GM19328 (cell line): ENCODE results near the gene ABI3BP.

Experiments
- ATAC-seq: cut with Tn5 transposase; IDR thresholded peaks from one replicate; pipeline ENCODE4 v1.9.1; 2021; ENCODE audit warnings: mild to moderate bottlenecking, moderate library complexity; ENCODE audit not compliant: unreplicated experiment

ABI3BP gene

GRCh38 chr3:100893590-100893989 lies 99.6 kb downstream of the ABI3BP start:
- no peak for ATAC-seq

DNA sequence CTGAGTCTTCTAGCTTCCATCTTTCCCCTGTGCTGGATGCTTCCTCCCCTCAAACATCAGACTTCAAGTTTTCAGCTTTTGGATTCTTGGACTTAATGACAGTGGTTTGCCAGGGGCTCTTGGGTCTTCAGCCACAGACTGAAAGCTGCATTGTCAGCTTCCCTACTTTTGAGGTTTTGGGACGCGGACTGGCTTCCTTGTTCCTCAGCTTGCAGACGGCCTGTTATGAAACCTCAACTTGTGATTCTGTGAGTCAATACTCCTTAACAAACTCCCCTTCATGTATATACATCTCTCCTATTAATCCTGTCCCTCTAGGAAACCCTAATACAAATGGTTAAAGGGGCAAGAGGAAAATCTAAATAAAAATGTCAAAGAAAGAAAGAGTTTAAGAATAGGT lies 100.1 kb downstream of the ABI3BP start:
- ATAC-seq: no peak

- ATAC-seq: no peak
These were observed 101.4 kb downstream of the ABI3BP start for GRCh38 chr3:100891827-100892226.

DNA sequence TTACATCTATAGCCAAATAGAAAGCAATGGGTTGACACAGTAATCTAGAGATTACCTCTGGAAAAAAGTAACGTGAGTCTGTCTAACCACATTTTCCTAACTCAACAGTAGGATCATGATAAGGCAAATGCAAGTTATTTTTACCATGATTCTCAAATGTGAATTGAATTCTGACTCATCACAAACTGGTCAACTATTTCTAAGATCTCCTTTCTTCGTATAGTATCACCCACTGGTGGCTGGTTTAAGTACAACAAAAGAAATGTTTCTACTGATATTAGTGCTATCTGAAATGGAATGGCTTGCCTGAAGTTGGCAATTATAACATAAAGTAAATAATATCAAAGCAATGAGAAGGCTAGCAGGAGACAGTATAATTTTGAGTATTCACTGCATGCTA lies 102.2 kb downstream of the ABI3BP start:
- ATAC-seq: no peak

DNA sequence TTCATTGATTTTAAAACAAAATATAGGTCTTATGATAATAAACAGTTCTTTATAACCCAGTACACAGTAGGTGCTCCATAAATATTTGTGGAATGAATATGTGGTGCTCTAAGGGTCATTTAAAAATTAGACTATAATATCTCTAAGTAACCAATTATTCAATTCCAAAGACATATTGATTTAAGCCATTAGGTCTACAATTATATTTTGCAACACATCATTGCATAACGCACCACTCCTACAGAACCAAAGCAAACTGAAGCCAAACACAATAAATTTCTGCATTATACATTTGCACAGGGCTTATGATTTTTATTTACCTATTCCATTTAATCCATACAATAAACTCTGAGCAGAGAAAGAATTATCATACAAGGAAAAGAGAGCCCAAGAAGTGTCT lies 104.3 kb downstream of the ABI3BP start:
- no peak for ATAC-seq

GRCh38 chr3:100882571-100882984 lies 110.6 kb downstream of the ABI3BP start:
- no peak for ATAC-seq

GRCh38 chr3:100880845-100881244 lies 112.4 kb downstream of the ABI3BP start:
- no peak for ATAC-seq

GRCh38 chr3:100880072-100880471 lies 113.1 kb downstream of the ABI3BP start:
- ATAC-seq: no peak

GRCh38 chr3:100879195-100879810 lies 113.9 kb downstream of the ABI3BP start:
- ATAC-seq: no peak

- no peak for ATAC-seq
These were observed 115.9 kb downstream of the ABI3BP start for GRCh38 chr3:100877286-100877685.

DNA sequence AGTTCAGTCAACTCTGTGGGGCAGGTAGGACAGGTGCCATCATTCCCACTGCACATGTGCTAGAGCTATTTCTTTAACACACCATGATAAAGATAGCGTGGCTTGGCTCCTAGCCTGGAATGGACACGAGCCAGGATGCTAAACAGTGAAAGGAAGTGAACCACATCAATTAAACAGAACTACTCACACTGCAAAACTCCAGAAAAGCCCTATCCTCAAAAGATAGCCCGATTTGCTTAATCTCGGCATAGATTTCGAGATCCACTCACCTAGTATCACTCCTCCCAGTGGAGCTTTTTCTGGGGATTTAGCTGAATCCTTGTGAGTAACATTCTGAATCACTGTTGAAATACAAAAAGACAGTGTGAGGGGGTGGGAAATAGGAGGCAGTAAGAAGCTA lies 118.0 kb downstream of the ABI3BP start:
- no peak for ATAC-seq

- ATAC-seq: no peak
These were observed 119.6 kb downstream of the ABI3BP start for GRCh38 chr3:100873611-100874010.

- ATAC-seq: no peak
These were observed 121.9 kb downstream of the ABI3BP start for GRCh38 chr3:100871306-100871705.

- ATAC-seq: no peak
These were observed 123.4 kb downstream of the ABI3BP start for GRCh38 chr3:100869787-100870186.

- ATAC-seq: no peak
These were observed 124.3 kb downstream of the ABI3BP start for GRCh38 chr3:100868894-100869293.

- no peak for ATAC-seq
These were observed 125.1 kb downstream of the ABI3BP start for GRCh38 chr3:100868096-100868495.

DNA sequence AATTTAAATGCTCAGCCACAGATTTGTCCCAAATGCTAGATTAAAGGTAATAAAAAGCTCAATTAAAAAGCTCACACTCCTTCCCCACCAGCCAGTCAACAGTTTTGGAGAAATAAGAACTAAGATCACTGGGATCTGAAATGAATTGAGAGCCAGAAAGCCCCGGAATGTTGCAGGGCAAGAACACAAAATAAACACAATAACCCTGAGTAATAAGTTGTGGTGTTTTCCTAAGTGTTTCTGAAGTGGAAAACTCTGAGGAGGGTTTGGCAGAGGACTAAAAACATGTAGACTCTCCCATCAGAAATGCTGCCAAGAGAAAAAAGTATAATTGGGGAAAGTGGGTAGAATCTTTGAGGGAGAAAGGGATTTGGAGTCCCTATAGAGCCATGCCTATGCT lies 127.8 kb downstream of the ABI3BP start:
- no peak for ATAC-seq

DNA sequence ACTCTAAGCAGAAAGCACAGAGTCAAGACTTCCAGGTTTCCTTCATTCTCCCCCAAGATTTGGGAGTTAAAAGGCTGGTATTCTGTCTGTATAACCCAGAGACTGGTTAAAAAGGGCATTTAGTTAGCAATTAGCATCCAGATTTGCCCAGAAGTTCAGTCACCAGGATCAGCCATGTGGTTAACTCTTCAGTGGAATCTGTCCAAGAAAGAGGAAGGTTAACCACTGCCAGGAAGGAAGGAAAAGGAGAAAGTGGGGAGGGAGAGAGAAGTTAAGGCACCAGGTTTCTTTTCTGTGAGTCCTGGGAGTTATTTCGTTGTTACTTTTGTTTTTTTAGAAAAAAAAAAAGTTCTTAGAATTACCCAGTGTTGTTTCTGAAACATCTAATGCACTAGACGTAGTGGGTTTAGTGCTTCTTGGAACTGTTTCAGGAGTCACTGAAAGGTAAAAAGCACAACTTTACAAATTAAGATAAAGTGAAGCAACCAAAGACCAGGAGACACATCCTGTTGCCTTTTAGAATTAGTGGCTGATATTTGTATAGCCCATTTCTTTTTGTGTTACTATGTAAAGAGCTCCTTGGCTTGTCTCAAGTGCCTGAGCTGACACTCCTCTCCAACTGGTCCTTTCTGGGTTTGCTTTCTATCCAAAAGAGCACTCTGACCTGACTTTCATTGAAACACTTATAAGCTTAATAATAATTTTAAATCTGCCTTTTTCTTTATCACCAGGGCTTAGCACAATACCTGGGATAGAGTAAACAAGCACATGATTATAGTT lies 128.6 kb downstream of the ABI3BP start:
- no peak for ATAC-seq

GRCh38 chr3:100857863-100858262 lies 135.4 kb downstream of the ABI3BP start:
- no peak for ATAC-seq

- no peak for ATAC-seq
These were observed 136.4 kb downstream of the ABI3BP start for GRCh38 chr3:100856821-100857220.

GRCh38 chr3:100852840-100853239 lies 140.4 kb downstream of the ABI3BP start:
- ATAC-seq: no peak

GRCh38 chr3:100850701-100851100 lies 142.5 kb downstream of the ABI3BP start:
- no peak for ATAC-seq

DNA sequence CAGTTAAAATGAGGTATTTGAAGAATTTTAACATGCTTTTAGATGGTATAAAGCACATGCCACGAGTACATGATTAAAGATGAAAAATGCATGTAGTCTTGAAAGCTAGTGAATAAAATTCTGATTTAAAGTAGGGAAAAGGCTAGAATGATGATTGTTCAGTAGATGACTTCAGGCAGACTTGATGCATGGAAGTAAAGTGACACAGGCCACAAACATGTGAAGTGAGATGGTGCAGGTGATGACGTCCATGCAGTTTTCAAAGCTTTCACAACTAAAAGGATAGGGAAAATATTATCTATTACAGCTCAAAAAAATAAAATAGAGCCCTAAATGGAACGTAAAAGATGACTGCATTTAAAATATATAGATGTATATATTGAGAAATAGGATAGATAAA lies 143.1 kb downstream of the ABI3BP start:
- ATAC-seq: no peak
